Measurements from ENCODE around the gene PPEF2.

Gene PPEF2

GRCh38 chr4:75830906-75831305, 71.3 kb downstream of the PPEF2 start:
- no peak for DNase-seq

- DNase-seq = no peak
These were observed 78.4 kb downstream of the PPEF2 start for GRCh38 chr4:75823812-75824211.

GRCh38 chr4:75822416-75822815, 79.8 kb downstream of the PPEF2 start:
- DNase-seq = no peak

- DNase-seq = no peak
These were observed 80.3 kb downstream of the PPEF2 start for GRCh38 chr4:75821966-75822365.

- no peak for DNase-seq
These were observed 81.0 kb downstream of the PPEF2 start for GRCh38 chr4:75821216-75821615.

GRCh38 chr4:75820676-75821075, 81.6 kb downstream of the PPEF2 start:
- no peak for DNase-seq

GRCh38 chr4:75820197-75820596, 82.1 kb downstream of the PPEF2 start:
- DNase-seq = no peak

GRCh38 chr4:75819121-75819520, 83.1 kb downstream of the PPEF2 start:
- no peak for DNase-seq

- DNase-seq = no peak
These were observed 84.4 kb downstream of the PPEF2 start for GRCh38 chr4:75817901-75818300.
